Measurements from ENCODE around the gene WDR74. TPM values are rescaled to one million over a fixed set of nuclear protein-coding genes. Genes with fewer than 3 reads are reported as not detected.

The WDR74 gene
- total and polyA plus RNA-seq, 2 of the 13 experiments (the other 11 are each of a cell fraction or from before 2014, with no cell fraction given): 77.0 to 83.3 TPM

DNA sequence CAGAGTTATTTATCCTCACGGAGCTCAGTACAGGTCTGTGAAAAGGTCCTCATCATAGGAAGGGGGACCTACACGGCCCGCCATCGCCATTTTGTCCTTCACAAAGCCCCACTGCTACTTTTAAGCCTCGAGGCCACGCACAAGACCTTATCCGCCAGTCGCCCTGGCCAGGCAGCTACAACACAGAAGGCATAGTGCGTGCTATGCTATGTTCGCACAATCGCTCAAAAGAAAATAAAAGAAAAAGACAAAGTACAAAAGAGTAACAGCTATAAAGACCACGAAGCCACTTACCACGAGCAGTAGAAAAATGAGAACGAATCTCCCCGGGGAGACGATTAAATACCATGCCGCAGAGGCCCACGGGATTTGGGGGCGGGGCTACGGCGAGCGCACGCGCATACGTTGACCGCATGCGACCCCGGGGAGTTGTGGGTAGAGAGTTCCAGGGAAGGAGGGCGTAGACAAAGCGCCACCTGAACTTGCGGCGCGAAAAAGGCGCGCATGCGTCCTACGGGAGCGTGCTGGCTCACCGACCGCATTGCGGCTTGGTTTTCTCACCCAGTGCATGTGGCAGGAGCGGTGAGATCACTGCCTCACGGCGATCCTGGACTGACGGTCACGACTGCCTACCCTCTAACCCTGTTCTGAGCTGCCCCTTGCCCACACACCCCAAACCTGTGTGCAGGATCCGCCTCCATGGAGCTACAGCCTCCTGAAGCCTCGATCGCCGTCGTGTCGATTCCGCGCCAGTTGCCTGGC, 16.4 kb upstream of the WDR74 start (continued):
- TF ChIP-seq, protein P1, sequence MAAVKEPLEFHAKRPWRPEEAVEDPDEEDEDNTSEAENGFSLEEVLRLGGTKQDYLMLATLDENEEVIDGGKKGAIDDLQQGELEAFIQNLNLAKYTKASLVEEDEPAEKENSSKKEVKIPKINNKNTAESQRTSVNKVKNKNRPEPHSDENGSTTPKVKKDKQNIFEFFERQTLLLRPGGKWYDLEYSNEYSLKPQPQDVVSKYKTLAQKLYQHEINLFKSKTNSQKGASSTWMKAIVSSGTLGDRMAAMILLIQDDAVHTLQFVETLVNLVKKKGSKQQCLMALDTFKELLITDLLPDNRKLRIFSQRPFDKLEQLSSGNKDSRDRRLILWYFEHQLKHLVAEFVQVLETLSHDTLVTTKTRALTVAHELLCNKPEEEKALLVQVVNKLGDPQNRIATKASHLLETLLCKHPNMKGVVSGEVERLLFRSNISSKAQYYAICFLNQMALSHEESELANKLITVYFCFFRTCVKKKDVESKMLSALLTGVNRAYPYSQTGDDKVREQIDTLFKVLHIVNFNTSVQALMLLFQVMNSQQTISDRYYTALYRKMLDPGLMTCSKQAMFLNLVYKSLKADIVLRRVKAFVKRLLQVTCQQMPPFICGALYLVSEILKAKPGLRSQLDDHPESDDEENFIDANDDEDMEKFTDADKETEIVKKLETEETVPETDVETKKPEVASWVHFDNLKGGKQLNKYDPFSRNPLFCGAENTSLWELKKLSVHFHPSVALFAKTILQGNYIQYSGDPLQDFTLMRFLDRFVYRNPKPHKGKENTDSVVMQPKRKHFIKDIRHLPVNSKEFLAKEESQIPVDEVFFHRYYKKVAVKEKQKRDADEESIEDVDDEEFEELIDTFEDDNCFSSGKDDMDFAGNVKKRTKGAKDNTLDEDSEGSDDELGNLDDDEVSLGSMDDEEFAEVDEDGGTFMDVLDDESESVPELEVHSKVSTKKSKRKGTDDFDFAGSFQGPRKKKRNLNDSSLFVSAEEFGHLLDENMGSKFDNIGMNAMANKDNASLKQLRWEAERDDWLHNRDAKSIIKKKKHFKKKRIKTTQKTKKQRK (IDR thresholded peaks at IDR 0.05; ENCODE audit: low read length): no peak
- TF ChIP-seq ZBTB21 (CRISPR knock-in tag; IDR thresholded peaks at IDR 0.05) (no peak; the same call in 1 of the 2 replicates), ZNF570 (CRISPR knock-in tag; IDR thresholded peaks at IDR 0.05; ENCODE audit: borderline replicate concordance) (no peak; the same call in 1 of the 2 replicates), ZNF530 (CRISPR knock-in tag; IDR thresholded peaks at IDR 0.05; ENCODE audit: low read depth) (no peak), ZNF629 (CRISPR knock-in tag; conservative IDR thresholded peaks at IDR 0.05) (peak; percentile 56), ARNTL (CRISPR knock-in tag; IDR thresholded peaks at IDR 0.05) (no peak; the same call in 1 of the 2 replicates), ARNT (IDR thresholded peaks at IDR 0.05) (no peak), SMARCE1 (IDR thresholded peaks at IDR 0.05; ENCODE audit: borderline replicate concordance) (no peak), IKZF4 (CRISPR knock-in tag; IDR thresholded peaks at IDR 0.05; ENCODE audit: borderline replicate concordance, low read depth, not compliant biosample characterization) (peak; percentile 99), NFE2L1 (CRISPR knock-in tag; IDR thresholded peaks at IDR 0.05; ENCODE audit: borderline replicate concordance) (no peak), MTF2 (CRISPR knock-in tag; IDR thresholded peaks at IDR 0.05; ENCODE audit: borderline replicate concordance) (no peak), KAT8 (CRISPR knock-in tag; IDR thresholded peaks at IDR 0.05) (peak; percentile 88), ZNF510 (CRISPR knock-in tag; IDR thresholded peaks at IDR 0.05; ENCODE audit: low read depth) (0 out of 2 replicates have a peak, but pooled peaks have one; percentile 88), REL (CRISPR knock-in tag; conservative IDR thresholded peaks at IDR 0.05) (peak; percentile 87), SCMH1 (CRISPR knock-in tag; IDR thresholded peaks at IDR 0.05; ENCODE audit: borderline replicate concordance) (no peak), CBFB (CRISPR knock-in tag; IDR thresholded peaks at IDR 0.05) (peak; percentile 86), FOXA3 (CRISPR knock-in tag; IDR thresholded peaks at IDR 0.05) (peak; percentile 57), ZMYM4 (CRISPR knock-in tag; IDR thresholded peaks at IDR 0.05) (peak; percentile 95), IKZF1 (IDR thresholded peaks at IDR 0.05) (no peak)
- TF ChIP-seq, protein P2, sequence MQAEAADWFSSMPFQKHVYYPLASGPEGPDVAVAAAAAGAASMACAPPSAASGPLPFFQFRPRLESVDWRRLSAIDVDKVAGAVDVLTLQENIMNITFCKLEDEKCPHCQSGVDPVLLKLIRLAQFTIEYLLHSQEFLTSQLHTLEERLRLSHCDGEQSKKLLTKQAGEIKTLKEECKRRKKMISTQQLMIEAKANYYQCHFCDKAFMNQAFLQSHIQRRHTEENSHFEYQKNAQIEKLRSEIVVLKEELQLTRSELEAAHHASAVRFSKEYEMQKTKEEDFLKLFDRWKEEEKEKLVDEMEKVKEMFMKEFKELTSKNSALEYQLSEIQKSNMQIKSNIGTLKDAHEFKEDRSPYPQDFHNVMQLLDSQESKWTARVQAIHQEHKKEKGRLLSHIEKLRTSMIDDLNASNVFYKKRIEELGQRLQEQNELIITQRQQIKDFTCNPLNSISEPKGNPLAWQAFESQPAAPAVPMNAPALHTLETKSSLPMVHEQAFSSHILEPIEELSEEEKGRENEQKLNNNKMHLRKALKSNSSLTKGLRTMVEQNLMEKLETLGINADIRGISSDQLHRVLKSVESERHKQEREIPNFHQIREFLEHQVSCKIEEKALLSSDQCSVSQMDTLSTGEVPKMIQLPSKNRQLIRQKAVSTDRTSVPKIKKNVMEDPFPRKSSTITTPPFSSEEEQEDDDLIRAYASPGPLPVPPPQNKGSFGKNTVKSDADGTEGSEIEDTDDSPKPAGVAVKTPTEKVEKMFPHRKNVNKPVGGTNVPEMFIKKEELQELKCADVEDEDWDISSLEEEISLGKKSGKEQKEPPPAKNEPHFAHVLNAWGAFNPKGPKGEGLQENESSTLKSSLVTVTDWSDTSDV (CRISPR knock-in tag; IDR thresholded peaks at IDR 0.05): peak; percentile 65; the same call in 1 of the 2 replicates
- TF ChIP-seq, protein P3, sequence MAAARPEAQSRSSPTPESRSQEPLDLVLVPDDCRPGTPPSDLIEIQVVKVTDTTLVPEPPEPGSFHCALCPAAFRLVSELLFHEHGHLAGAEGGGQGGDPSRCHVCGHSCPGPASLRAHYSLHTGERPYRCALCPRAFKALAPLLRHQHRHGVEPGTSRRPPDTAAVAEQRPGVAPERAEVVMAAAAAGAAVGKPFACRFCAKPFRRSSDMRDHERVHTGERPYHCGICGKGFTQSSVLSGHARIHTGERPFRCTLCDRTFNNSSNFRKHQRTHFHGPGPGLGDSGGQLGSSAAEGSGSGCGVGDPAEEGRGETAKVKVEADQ (CRISPR knock-in tag; IDR thresholded peaks at IDR 0.05; ENCODE audit: borderline replicate concordance): peak; percentile 81
- TF ChIP-seq, protein P4, sequence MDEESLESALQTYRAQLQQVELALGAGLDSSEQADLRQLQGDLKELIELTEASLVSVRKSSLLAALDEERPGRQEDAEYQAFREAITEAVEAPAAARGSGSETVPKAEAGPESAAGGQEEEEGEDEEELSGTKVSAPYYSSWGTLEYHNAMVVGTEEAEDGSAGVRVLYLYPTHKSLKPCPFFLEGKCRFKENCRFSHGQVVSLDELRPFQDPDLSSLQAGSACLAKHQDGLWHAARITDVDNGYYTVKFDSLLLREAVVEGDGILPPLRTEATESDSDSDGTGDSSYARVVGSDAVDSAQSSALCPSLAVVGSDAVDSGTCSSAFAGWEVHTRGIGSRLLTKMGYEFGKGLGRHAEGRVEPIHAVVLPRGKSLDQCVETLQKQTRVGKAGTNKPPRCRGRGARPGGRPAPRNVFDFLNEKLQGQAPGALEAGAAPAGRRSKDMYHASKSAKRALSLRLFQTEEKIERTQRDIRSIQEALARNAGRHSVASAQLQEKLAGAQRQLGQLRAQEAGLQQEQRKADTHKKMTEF (CRISPR knock-in tag; IDR thresholded peaks at IDR 0.05): peak; percentile 91

All from HepG2 (cell line).